Suprapubic skin (tissue), 4 donors: ENCODE results near the gene C1QL1. TPM values are rescaled to one million over a fixed set of nuclear protein-coding genes. Genes with fewer than 3 reads are reported as not detected.

Experiments
- DNase-seq, 2 donors: peaks; one replicate each; pipeline ENCODE4 v3.0.0-alpha.2; 2019; ENCODE audit warnings: low spot score in 2 of 2
- H3K27ac ChIP-seq: fragments of 200-600 bp; sonication (generic); one replicate; pipeline ENCODE4 v1.5.1; 2019
- H3K27me3 ChIP-seq: fragments of 200-600 bp; sonication (generic); one replicate; pipeline ENCODE4 v1.5.1; 2019
- H3K36me3 ChIP-seq: fragments of 200-600 bp; sonication (generic); one replicate; pipeline ENCODE4 v1.5.1; 2019
- H3K4me1 ChIP-seq: fragments of 200-600 bp; sonication (generic); one replicate; pipeline ENCODE4 v1.5.1; 2019
- H3K4me3 ChIP-seq: fragments of 200-600 bp; sonication (generic); one replicate; pipeline ENCODE4 v1.5.1; 2019; ENCODE audit warnings: mild to moderate bottlenecking
- H3K9me3 ChIP-seq: fragments of 200-600 bp; sonication (generic); one replicate; pipeline ENCODE4 v1.5.1; 2019
- EP300 ChIP-seq: sonication (generic); formaldehyde crosslinking; IDR thresholded peaks from one replicate; pipeline ENCODE4 v1.6.1; 2017; ENCODE audit warnings: antibody characterized with exemption
- POLR2A ChIP-seq, 2 donors: fragments of 450-650 bp; IDR thresholded peaks; one replicate each; pipeline ENCODE4 v1.6.1; 2017; ENCODE audit warnings: antibody characterized with exemption in 2 of 2, mild to moderate bottlenecking in 2 of 2, moderate library complexity in 2 of 2
- POLR2AphosphoS5 ChIP-seq, 3 donors: sonication (generic); formaldehyde crosslinking; IDR thresholded peaks; one replicate each; pipeline ENCODE4 v1.6.1; 2017; ENCODE audit warnings: antibody characterized with exemption in 3 of 3
- WGBS: methylation state at CpG from one replicate; pipeline ENCODE4 v1.1.5; 2018; 5-methylcytosine and 5-hydroxymethylcytosine counted together
- total RNA-seq, 4 donors: library from RNA; depleted of rRNA; stranded (reverse); fragments of >200 nt; gene quantifications; one replicate each; pipeline ENCODE4 v1.1.0, GENCODE V29; 2016
- TF ChIP-seq, protein P1 (sequence below), 2 donors: fragments of 200-600 bp in 1 of 2; fragments of 450-650 bp in 1 of 2; sonication (generic) in 1 of 2; IDR thresholded peaks; one replicate each; pipeline ENCODE4 v1.5.1; 2016 to 2019; ENCODE audit warnings: antibody characterized with exemption in 2 of 2, mild to moderate bottlenecking in 1 of 2, moderate library complexity in 1 of 2

Gene C1QL1
- total RNA-seq, 4 donors from 2014 or later, result not detected

- no peak for DNase-seq
Measured at GRCh38 chr17:45003877-45004276, 35.8 kb upstream of the C1QL1 start.

GRCh38 chr17:45001310-45001709 lies 33.2 kb upstream of the C1QL1 start:
- WGBS, result 87% methylated on average over 2 of the region's 3 CpGs
- no peak for TF ChIP-seq POLR2AphosphoS5 (IDR thresholded peaks at IDR 0.05)
- TF ChIP-seq EP300, result no peak
- TF ChIP-seq, protein P1, sequence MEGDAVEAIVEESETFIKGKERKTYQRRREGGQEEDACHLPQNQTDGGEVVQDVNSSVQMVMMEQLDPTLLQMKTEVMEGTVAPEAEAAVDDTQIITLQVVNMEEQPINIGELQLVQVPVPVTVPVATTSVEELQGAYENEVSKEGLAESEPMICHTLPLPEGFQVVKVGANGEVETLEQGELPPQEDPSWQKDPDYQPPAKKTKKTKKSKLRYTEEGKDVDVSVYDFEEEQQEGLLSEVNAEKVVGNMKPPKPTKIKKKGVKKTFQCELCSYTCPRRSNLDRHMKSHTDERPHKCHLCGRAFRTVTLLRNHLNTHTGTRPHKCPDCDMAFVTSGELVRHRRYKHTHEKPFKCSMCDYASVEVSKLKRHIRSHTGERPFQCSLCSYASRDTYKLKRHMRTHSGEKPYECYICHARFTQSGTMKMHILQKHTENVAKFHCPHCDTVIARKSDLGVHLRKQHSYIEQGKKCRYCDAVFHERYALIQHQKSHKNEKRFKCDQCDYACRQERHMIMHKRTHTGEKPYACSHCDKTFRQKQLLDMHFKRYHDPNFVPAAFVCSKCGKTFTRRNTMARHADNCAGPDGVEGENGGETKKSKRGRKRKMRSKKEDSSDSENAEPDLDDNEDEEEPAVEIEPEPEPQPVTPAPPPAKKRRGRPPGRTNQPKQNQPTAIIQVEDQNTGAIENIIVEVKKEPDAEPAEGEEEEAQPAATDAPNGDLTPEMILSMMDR (IDR thresholded peaks at IDR 0.05), result no peak
- TF ChIP-seq POLR2A (IDR thresholded peaks at IDR 0.05), result no peak
- H3K27ac ChIP-seq, result no peak overlapping the region
- H3K36me3 ChIP-seq, result no peaks in the 10 kb centered on the region
- H3K4me3 ChIP-seq, result no peak overlapping the region
- H3K27me3 ChIP-seq, result peaks cover 4% of the 10 kb centered on the region
- H3K9me3 ChIP-seq, result no peaks in the 10 kb centered on the region
- no peak for DNase-seq
- H3K4me1 ChIP-seq, result no peaks in the 10 kb centered on the region

More at GRCh38 chr17:45003877-45004276, 35.8 kb upstream of the C1QL1 start:
- TF ChIP-seq EP300 (no peak), POLR2A (IDR thresholded peaks at IDR 0.05) (no peak), POLR2AphosphoS5 (IDR thresholded peaks at IDR 0.05) (no peak)
- TF ChIP-seq, protein P1 (IDR thresholded peaks at IDR 0.05), result no peak
- no peaks in the 10 kb centered on the region for H3K27me3 ChIP-seq
- H3K9me3 ChIP-seq, result no peaks in the 10 kb centered on the region
- no peaks in the 10 kb centered on the region for H3K36me3 ChIP-seq
- H3K27ac ChIP-seq, result no peak overlapping the region
- WGBS, result 61% methylated on average over 8 of the region's 8 CpGs
- no peak overlapping the region for H3K4me3 ChIP-seq
- no peaks in the 10 kb centered on the region for H3K4me1 ChIP-seq

DNA sequence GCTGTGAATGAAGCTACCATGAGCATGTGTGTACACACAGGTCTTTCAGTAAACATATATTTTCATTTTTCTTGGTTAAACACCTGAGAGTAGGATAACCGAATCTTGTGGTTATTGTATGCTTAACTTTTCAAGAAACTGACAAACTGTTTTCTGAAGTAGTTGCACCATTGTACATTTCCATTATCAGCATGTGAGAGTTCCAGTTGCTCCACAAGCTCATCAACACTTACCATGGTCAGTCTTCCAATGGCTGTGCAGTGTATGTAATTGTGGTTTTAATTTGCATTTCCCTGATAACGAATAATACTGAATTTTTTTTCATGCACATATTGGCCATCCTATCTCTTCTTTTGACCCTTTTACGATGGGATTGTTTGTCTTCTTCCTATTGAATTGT lies 31.3 kb upstream of the C1QL1 start:
- WGBS, result 91% methylated on average over 3 of the region's 3 CpGs
- H3K4me3 ChIP-seq, result no peak overlapping the region
- no peak for DNase-seq

GRCh38 chr17:44998646-44999045 lies 30.5 kb upstream of the C1QL1 start:
- Histone ChIP-seq H3K9me3 (no peaks in the 10 kb centered on the region), H3K36me3 (no peaks in the 10 kb centered on the region), H3K4me1 (no peaks in the 10 kb centered on the region), H3K4me3 (no peak overlapping the region), H3K27me3 (peaks cover 19% of the 10 kb centered on the region), H3K27ac (no peak overlapping the region)
- DNase-seq, result no peak
- no peak for TF ChIP-seq POLR2A (IDR thresholded peaks at IDR 0.05)
- no peak for TF ChIP-seq POLR2AphosphoS5 (IDR thresholded peaks at IDR 0.05)
- no peak for TF ChIP-seq EP300
- TF ChIP-seq, protein P1 (IDR thresholded peaks at IDR 0.05), result no peak

More for the DNA sequence above, 31.3 kb upstream of the C1QL1 start:
- H3K27me3 ChIP-seq, result peaks cover 19% of the 10 kb centered on the region
- H3K36me3 ChIP-seq, result no peaks in the 10 kb centered on the region
- no peak for TF ChIP-seq POLR2A (IDR thresholded peaks at IDR 0.05)
- TF ChIP-seq EP300, result no peak
- no peak for TF ChIP-seq POLR2AphosphoS5 (IDR thresholded peaks at IDR 0.05)
- TF ChIP-seq, protein P1 (IDR thresholded peaks at IDR 0.05), result no peak
- no peak overlapping the region for H3K27ac ChIP-seq
- H3K9me3 ChIP-seq, result no peaks in the 10 kb centered on the region
- no peaks in the 10 kb centered on the region for H3K4me1 ChIP-seq

DNA sequence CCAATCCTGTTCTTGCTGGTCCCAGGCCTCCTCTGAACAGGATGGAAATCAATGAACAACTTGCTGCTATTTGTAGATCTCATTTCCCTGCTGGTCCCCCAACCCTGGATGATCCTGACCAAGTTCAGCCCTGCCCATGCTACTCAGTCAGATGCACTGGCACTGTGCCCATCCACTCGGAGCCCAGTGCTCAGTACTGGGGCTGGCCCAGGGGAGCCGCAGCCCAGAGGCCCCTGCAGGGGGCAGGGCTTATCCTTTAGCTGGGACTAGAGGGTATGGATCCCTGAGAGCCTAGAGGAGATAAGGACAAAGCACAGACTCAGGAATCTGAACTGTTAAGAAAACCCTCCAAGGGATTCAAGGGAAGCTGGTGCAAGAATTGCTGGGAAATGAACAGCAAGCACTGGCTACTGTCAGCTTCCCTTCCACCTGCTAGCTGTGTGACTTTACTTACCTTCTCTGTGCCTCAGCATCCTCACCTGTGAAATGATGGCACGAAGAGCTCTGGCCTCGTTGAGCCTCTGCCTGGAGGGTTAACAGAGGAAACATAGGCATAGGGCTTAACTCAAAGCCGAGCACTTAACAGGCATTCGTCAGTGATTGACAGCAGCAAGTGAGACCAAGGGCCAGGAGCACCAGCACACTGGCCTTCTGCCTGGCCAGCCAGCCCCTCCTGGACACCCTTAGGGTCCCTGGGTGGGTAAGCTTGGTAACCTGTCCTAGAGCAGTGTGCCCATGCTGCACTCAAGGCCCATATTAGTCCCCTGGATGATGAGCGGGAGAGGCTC lies 29.8 kb upstream of the C1QL1 start:
- H3K27ac ChIP-seq, result no peak overlapping the region
- H3K27me3 ChIP-seq, result peaks cover 19% of the 10 kb centered on the region
- 46% methylated on average over 4 of the region's 7 CpGs for whole genome bisulfite sequencing
- no peak for DNase-seq
- TF ChIP-seq POLR2AphosphoS5 (IDR thresholded peaks at IDR 0.05) (no peak), EP300 (no peak), POLR2A (IDR thresholded peaks at IDR 0.05) (no peak)
- TF ChIP-seq, protein P1 (IDR thresholded peaks at IDR 0.05), result no peak
- H3K9me3 ChIP-seq, result no peaks in the 10 kb centered on the region
- H3K4me1 ChIP-seq, result no peaks in the 10 kb centered on the region
- no peaks in the 10 kb centered on the region for H3K36me3 ChIP-seq
- H3K4me3 ChIP-seq, result no peak overlapping the region
